HG02840 (cell line): ENCODE results near the gene PRKACA.
A peak's percentile ranks its signal among the peaks of the same experiment; 100 is the strongest.

ENCODE experiments used
- ATAC-seq: cut with Tn5 transposase; IDR thresholded peaks from one replicate; pipeline ENCODE4 v1.9.1; 2021; ENCODE audit warnings: mild to moderate bottlenecking, moderate library complexity, moderate number of reproducible peaks; ENCODE audit not compliant: unreplicated experiment, low FRiP score

PRKACA gene

GRCh38 chr19:14097532-14098151 is 19.9 kb downstream of the PRKACA start:
- no peak for ATAC-seq

GRCh38 chr19:14096272-14096992 is 21.1 kb downstream of the PRKACA start:
- no peak for ATAC-seq

- no peak for ATAC-seq
Observed at GRCh38 chr19:14094854-14095253, 22.7 kb downstream of the PRKACA start.

GRCh38 chr19:14093117-14093823 is 24.3 kb downstream of the PRKACA start:
- ATAC-seq = no peak

- no peak for ATAC-seq
Observed at GRCh38 chr19:14091813-14092462, 25.6 kb downstream of the PRKACA start.

GRCh38 chr19:14091081-14091812 is 26.3 kb downstream of the PRKACA start:
- peak; percentile 54 for ATAC-seq

DNA sequence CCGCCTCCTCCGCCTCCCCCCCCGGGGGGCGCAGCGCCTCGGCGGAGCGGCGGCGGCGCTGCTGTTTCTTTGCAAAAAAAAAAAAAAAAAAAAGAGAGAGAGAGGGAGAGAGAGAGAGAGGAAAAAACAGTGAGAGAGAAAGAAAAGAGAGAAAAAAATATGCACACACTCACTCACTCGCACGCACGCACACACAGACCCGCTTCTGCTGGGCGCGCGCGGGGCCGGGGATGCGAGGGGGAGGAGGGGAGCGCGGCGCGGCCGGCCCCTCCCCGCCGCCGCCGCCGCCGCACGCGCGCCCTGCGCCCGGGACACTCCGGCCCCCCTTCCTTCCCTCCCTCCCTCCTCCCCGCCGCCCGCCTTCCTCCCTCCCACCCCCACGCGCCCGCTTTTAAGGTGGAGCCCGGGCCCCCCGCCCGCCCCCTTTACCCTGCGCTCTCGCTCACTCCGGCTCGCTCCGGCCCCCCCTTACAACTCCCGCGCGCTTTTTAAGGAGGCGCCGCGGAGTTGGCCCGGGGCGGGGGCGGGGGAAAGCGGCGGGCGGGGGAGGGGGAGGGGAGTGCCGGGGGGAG is 27.0 kb downstream of the PRKACA start, which contains the start of gene SAMD1:
Gene SAMD1, minus strand, starts transcription at position 243 of the 572 bp plus-strand sequence.
- ATAC-seq = peak; percentile 36

DNA sequence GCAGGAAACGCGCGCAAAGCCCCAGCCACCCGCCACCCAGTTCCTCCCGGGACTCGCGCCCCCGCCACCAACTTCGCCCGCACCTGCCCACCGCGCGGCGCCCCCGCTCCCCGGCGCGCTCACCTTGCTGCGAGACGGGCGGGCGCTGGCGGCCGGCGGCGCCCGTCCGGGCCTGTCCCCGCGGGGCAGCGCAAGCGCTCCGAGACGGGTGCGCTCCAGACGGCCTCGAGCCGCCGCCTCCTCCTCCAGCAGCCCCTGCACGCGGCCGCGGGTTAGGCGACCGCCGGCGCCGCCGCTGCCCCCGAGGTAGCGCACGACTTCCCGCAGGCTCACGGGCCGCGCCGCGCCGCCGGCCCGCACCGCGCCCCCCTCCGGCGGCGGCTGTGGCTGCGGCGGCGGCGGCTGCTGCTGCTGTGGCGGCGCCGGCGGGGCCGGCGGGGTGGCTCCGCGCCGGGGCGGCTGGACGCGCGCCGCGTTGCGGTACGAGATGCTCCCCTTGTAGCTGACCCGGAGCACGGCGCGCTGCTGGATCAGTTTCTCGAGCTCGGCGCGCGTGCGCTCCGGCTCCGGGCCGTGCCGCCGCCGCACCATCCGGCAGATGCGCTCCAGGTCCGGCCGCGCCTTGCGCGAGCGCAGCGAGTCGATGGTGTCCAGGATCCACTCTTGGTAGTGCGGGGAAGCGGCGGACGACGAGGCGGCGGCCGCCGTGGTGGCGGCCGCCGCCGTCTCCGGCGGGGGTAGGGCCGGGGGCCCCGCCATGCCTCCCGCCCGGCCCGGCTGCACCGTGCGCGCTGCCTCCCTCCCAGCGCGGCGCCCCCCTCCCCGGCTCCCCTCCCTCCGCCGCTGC is 27.7 kb downstream of the PRKACA start:
- no peak for ATAC-seq

DNA sequence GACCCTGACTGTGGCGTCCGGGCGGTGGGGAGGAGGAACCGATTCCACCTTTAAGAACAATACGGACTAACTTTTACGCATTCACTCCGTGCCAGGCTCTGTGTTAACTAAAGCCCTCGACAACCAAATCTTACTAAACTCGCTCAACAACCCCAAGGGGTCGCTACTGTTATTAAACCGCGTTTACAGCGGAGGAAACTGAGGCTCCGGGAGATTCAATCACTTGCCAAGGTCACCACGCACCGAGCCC is 28.2 kb downstream of the PRKACA start:
- ATAC-seq = no peak

- no peak for ATAC-seq
Observed at GRCh38 chr19:14088634-14089411, 28.7 kb downstream of the PRKACA start.

- ATAC-seq = no peak
Observed at GRCh38 chr19:14086098-14086497, 31.5 kb downstream of the PRKACA start.

DNA sequence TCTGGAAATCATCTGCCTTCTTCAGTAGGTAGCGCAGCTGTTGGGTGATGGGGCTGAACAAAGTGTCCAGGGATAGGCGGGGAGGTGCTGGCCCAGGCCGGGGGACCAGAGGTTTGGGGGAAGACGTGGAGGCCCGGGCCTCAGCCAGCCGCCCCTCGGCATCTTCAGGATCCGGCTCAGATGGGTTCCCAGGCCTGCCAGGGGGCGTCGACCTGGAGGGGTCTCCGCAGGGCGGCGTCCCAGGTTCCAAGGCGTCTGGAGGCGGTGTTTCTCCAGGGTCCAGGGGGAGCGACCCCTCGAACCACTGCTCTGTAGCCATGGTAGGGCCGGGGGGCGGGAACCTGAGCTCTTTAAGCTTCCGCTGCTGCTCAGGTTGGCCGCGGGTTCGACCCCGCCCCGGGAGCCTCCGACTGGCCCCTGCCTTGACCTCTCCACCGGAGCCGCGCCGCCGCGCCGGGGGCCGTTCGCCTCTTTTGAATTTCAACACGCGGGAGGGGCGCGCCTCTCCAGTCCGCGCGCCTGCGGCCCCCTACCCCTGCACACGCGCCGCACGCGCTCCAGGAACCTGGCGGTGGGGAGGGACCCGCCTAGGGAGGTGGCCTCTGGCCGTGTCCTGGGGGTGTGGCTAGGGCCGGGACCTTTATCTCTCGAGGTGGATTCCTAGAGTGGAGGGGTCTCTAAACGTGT is 32.1 kb downstream of the PRKACA start, which contains the start of gene C19orf67:
Gene C19orf67, minus strand, starts transcription at position 475 of the 687 bp plus-strand sequence. Its CDS starts 156 bp downstream, at position 319.
- no peak for ATAC-seq

DNA sequence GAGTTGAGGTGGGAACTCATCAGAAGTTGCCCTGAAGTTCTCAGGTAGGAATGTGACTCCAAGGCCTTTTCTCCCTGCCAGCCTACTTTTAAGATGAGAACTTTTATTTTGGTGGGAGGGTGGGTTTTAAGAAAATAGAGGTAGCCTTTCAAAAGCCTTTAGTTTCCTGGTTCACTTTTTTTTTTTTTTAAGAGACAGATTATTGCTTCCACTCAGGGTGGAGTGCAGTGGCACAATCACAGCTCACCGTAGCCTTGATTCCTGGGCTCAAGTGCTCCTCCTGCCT is 34.9 kb downstream of the PRKACA start:
- ATAC-seq = no peak

- peak; percentile 9 for ATAC-seq
Observed at GRCh38 chr19:14081797-14082674, 35.5 kb downstream of the PRKACA start.

DNA sequence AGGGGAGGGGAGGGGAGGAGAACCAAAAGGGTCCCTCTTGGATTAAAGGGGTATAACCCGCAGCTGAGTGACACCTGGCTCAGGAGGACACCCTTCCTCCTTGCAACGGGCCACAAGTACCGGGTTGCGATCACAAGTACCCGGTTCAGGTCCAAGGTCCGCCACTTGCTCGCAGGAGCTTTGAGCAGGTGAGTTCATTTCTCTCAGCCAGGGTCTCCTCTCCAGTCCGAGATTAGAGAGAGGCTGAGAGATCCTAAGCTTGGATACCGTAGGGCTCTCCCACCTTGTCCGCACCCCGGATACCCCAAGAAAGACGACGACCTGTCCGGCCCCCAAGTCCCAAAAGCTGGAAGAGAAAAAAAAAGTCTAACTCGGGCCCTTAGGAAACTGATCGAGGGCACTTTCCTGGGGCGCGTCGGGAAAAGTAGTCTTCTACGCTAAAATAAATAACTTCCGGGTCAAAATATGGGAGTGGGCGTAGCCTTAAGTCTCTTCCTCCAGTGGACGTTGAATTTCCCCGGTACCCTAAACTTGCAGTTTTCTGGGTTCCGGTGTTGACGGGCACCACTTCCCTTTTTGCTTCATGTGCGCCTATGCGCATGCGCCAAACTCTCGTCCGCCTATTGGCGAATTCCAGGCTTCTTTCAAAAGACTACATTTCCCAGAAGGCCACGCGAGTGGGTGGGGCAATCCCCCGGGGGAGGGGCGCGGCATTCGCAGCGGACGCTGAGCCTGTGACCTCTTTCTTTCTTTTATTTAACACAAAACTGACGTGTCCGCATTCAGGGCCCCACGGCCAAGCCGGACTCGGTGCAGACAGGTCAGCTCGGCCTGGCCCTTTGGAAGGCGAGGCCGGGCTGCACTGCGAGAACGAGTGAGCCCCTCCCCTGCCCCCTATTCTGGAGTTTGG is 36.4 kb downstream of the PRKACA start:
- peak; percentile 92 for ATAC-seq

DNA sequence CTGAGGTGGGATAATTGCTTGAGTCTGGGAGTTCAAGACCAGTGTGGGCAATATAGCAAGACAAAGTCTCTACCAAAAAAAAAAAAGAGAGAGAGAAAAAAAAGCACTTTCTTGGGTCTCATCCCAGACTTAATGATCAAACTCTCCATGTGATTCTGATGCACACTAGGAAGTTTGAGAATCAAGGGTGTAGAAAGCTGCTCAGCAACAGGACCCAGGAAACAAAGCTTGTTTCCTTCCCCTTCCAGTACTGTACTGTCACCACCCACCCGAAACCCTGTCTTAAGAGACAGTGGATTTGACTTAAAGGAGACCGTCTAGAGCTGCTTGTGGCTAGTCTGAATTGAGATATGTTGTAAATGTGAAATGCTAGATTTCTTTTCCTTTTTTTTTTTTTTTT is 39.2 kb downstream of the PRKACA start:
- no peak for ATAC-seq
